ENCODE data around the gene MERTK. TPM values are rescaled to one million over a fixed set of nuclear protein-coding genes. Genes with fewer than 3 reads are reported as not detected.

MERTK gene
- total and polyA plus RNA-seq, 7 donors, result 0.73 to 4.2 (median 1.6) TPM

- no peaks in the 10 kb centered on the region for H3K27me3 ChIP-seq (ENCODE audit: insufficient read depth in 3 of 3, low read length in 2 of 3)
- peaks cover 0 to 3% of the 10 kb centered on the region in 2 donors for H3K36me3 ChIP-seq (ENCODE audit: insufficient read depth in 1 of 2, low read depth in 1 of 2)
- H3K27ac ChIP-seq, result no peak overlapping the region
- TF ChIP-seq, protein P1, sequence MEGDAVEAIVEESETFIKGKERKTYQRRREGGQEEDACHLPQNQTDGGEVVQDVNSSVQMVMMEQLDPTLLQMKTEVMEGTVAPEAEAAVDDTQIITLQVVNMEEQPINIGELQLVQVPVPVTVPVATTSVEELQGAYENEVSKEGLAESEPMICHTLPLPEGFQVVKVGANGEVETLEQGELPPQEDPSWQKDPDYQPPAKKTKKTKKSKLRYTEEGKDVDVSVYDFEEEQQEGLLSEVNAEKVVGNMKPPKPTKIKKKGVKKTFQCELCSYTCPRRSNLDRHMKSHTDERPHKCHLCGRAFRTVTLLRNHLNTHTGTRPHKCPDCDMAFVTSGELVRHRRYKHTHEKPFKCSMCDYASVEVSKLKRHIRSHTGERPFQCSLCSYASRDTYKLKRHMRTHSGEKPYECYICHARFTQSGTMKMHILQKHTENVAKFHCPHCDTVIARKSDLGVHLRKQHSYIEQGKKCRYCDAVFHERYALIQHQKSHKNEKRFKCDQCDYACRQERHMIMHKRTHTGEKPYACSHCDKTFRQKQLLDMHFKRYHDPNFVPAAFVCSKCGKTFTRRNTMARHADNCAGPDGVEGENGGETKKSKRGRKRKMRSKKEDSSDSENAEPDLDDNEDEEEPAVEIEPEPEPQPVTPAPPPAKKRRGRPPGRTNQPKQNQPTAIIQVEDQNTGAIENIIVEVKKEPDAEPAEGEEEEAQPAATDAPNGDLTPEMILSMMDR (IDR thresholded peaks at IDR 0.05), result no peak
- no peak overlapping the region for H3K4me3 ChIP-seq
- ATAC-seq (no peak), DNase-seq (no peak)
- H3K9me3 ChIP-seq, result no peaks in the 10 kb centered on the region
- 93 to 95% (median 93%) methylated on average over 5 of the region's 5 CpGs for whole genome bisulfite sequencing, 3 donors
- H3K4me1 ChIP-seq, result no peaks in the 10 kb centered on the region
- intact Hi-C loops (cut with DNase I), result no loop called here
Observed at GRCh38 chr2:112005406-112006075, 107.1 kb downstream of the MERTK start.

- DNase-seq (no peak), ATAC-seq (peak in 1 of 4 donors; percentile 25)
- no peaks in the 10 kb centered on the region for H3K4me1 ChIP-seq
- H3K36me3 ChIP-seq (ENCODE audit: insufficient read depth in 1 of 2, low read depth in 1 of 2), result peaks cover 0 to 8% of the 10 kb centered on the region in 2 donors
- no peaks in the 10 kb centered on the region for H3K27me3 ChIP-seq (ENCODE audit: insufficient read depth in 3 of 3, low read length in 2 of 3)
- no peaks in the 10 kb centered on the region for H3K9me3 ChIP-seq
- H3K27ac ChIP-seq, result no peak overlapping the region
- TF ChIP-seq, protein P1 (IDR thresholded peaks at IDR 0.05), result no peak
- WGBS, 3 donors, result 87 to 89% (median 87%) methylated on average over 4 of the region's 4 CpGs
- no peak overlapping the region for H3K4me3 ChIP-seq
- intact Hi-C loops (cut with DNase I), result no loop called here
Observed at GRCh38 chr2:112006076-112006410, 107.6 kb downstream of the MERTK start.

DNA sequence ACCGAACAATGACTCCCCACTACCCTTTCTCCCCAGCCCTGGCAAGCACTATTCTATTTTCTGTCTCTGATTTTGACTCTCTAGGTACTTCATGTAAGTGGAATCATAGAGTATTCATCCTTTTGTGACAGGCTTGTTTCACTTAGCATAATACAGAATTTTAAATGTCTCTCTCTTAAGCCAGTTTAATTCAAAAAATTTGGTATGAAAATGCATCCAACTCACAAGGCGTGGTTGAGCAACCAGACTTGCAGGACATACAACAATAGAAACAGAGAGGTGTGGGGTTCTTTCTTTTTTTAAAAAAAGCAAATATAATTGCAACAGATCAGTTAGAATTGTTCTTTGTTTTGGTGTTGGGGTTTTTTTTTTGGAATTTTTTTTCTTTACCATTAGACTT is 109.1 kb downstream of the MERTK start:
- WGBS, 3 donors, result 90 to 96% (median 94%) methylated on average over 2 of the region's 2 CpGs

DNA sequence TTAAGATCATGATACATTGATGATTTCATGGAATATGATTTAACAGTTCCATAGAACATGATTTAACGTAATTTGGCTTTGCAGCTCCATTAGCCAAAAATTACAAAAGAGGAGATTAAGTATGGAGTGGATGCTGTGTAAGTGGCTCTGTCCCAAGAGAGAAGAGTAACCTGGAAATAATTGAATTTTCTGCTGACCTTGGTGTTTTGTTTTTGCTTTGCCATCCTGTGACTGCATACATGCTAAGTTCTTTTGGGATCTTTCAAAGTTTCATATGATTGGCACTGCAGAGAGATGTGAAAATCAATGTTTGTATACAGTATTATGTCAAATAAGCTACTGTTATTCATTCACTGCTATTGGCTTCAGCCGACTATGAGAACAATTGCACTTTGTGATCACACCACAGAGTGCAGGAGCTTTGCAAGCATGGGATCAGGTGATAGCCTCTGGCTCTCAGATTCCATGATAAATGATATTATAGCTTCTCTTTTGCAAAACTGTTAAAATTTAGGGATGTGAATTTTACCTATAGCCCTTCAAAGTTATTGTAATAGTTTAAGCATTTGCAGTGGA is 110.6 kb downstream of the MERTK start:
- 76 to 80% (median 78%) methylated on average over 2 of the region's 2 CpGs for WGBS, 3 donors
- intact Hi-C loops (cut with DNase I), result loop anchor here in 1 of 2 donors (2.0 kb wide), 1 partner anchor 38 kb away; no protein-coding TSS in a partner anchor
- TF ChIP-seq, protein P1 (IDR thresholded peaks at IDR 0.05), result no peak
- Histone ChIP-seq H3K9me3 (no peaks in the 10 kb centered on the region), H3K4me3 (no peak overlapping the region), H3K27ac (no peak overlapping the region), H3K27me3 (ENCODE audit: insufficient read depth in 3 of 3, low read length in 2 of 3) (no peaks in the 10 kb centered on the region), H3K36me3 (ENCODE audit: insufficient read depth in 1 of 2, low read depth in 1 of 2) (peaks cover 0 to 9% of the 10 kb centered on the region in 2 donors), H3K4me1 (no peaks in the 10 kb centered on the region)
- DNase-seq (no peak), ATAC-seq (no peak)

More for the DNA sequence above, 109.1 kb downstream of the MERTK start:
- Histone ChIP-seq H3K36me3 (ENCODE audit: insufficient read depth in 1 of 2, low read depth in 1 of 2) (peaks cover 0 to 9% of the 10 kb centered on the region in 2 donors), H3K27ac (no peak overlapping the region), H3K27me3 (ENCODE audit: insufficient read depth in 3 of 3, low read length in 2 of 3) (no peaks in the 10 kb centered on the region), H3K4me3 (no peak overlapping the region), H3K4me1 (no peaks in the 10 kb centered on the region), H3K9me3 (no peaks in the 10 kb centered on the region)
- TF ChIP-seq, protein P1 (IDR thresholded peaks at IDR 0.05), result no peak
- no peak for ATAC-seq
- no peak for DNase-seq
- intact Hi-C loops (cut with DNase I), result no loop called here

Data from psoas muscle (tissue), 8 donors.